Activated gamma-delta T cell (primary cell): ENCODE results near the gene NFKBIA.
"Not testable (repeated sequence)": the region's sequence is repeated elsewhere in the genome, so short reads cannot be mapped to it uniquely, and the experiment has no call there.

Experiments
- DNase-seq: peaks from one replicate; lab custom pipeline; 2025; lab: John Stamatoyannopoulos, UW

Gene NFKBIA

DNA sequence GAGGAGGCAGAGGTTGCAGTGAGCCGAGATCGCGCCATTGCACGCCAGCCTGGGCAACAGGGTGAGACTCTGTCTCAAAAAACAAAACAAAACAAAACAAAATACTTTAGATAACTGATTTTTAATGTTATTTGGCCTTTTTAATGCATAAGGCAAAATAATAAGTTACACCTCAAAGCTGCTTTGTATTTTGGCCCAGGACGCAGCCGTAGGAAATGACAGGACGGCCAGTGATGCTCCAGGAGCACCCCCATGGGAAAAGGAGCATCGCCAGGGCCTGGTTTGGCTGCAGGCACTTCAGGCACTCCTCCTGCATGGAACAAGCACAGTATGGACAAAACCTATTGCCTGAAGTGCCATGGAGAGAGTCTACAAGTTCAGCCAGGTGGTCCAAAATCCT lies 3.5 kb upstream of the NFKBIA start:
- no peak for DNase-seq

DNA sequence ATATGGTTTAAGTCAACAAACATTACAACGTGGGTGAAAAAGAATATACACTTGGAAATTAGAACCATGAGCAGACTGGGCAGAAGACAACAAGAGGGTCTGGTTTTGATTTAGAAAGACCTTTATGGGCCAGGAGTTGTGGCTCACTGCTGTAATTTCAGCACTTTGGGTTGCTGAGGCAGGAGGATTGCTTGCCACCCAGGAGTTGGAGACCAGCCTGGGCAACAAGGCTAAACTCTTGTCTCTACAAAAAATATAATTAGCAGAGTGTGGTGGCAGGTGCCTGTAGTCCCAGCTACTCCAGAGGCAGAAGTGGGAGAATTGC lies 2.7 kb upstream of the NFKBIA start:
- no peak for DNase-seq

DNA sequence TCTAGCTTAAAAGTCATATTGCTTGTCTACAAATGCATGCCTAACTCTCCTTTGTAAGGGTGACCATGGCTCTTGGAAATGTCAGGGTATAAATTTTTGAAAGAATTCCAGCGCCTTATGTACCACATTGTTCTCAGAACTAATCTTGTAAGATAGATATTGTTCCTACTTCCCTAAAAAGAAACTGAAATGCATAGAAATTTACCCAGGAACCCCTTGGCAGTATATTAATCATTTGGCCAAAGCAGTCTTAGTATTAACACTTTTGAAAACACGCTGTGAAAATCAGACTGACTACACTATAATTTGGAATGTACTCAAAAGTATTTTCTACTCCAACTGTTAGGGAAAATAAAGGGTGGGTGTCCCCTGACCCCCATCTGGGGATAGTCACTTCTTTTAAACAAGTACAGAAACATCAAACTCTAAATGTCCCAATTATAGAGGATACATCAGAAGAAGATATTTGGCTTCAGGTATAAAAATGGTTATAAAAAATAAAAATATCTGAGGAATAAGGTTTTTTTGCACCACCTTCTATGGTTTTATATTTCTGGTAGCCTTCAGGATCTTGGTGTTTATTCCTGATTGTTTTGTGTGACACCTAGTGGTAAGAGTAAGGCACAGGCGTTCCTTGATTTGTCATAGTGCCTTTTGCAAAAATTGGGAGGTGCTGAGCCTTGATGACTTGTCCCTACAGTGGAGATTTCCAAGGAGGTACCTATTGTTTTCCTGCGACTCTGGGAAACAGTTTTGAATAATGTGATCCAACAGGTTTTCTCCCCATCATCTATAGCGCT lies 2.2 kb upstream of the NFKBIA start:
- DNase-seq: no peak

DNA sequence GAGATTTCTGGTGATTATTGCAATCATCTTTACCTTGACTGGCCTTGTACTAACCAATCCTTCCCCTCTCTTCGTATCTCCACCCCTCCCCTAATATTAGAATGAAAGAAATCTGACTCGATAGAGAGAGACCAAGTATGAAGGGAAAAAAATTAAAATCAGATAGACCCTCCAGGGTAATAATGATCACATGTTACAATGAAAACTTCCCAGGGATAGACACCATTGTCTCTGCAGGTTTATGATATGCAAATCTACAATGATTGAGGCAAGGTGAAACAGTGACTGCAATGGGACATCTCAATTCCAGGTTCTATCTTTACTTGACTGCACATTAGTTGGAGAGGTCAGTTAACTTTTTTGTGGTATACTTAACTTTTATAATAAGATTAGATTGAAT lies 1.5 kb upstream of the NFKBIA start:
- no peak for DNase-seq

DNA sequence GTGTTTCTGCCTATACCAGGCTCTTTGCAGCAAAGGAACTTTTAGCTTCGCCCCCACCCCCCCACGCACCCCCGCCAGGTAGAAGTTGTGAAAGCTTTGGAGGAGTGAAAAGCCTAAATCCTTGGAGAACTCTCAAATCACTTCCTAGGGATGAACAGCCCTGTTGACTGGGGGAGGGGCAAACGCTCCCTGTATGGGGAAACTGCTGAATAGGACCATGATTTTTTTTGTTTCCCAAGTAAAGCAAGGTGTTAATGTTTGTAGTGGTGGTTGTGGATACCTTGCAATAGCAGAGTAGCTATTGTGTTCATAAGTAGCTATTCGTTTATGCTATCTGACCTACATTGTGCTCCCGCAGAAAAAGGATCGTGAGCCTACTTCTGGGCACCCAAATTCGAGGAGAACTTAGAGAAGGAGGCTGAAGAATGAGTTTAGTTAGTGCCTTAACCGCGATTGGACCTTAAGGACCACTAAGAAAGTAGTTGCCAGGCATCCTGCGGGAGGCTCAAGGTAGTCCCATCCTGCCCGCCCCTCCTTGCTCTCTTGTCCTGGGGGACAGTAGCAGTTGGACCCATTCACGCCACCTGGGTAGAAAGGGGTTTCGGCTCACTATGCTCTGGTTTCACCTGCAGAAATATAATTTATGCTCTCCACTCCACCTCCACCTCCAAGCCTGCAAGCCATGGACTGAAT lies 901 bp upstream of the NFKBIA start:
- no peak for DNase-seq

DNA sequence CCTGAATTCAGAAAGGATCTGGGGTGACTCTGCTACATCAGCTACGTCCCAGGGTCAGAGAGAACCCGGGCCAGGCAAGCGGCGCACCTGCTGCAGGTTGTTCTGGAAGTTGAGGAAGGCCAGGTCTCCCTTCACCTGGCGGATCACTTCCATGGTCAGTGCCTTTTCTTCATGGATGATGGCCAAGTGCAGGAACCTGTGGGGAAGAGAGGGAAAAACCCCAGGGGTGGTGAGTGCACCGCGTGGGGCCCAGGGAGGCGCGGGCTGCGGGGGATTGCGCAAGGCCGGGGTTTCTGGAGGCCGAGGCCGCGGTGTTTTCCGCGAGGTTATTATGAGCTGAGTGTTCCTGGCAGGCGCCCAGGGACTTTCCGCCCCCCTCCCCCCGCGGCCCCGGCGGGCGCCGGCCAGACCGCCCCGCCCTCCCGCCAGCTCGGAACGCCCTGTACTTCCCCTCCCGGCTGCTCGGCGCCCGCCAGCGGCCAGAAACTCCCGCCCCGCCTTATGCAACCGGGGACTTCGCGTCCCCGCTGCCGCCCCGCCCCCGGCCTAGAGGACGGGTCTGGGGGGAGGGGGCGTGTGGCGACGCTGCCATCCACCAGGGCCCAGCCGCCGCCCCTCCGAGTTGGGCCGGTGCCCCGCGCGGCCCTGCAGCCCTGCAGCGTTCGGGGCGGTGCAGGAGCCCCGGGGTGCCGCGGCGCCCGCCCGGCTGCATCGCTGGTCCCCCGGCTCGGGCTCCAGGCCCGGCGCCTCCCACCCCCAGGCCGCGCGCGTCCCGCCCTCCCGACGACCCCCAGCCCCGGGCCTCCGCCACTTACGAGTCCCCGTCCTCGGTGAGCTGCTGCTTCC lies 723 bp downstream of the NFKBIA start:
- peak; percentile 97 for DNase-seq

DNA sequence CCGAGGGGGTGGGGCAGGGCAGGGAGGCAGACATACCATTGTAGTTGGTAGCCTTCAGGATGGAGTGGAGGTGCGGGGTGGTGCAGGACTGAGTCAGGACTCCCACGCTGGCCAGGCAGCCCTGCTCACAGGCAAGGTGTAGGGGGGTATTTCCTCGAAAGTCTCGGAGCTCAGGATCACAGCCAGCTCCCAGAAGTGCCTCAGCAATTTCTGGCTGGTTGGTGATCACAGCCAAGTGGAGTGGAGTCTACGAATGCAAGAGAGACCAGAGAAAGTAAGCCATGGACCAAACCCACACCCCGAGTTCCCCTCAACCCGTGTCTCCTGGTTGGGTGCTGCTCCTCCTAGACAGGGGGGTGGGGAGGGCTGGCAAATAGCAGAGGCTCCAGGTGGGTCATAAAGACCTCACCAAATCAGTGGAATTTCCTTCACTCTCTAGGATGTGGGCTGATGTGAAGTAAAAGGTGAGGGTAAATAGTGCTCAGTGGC lies 1.4 kb downstream of the NFKBIA start:
- no peak for DNase-seq

DNA sequence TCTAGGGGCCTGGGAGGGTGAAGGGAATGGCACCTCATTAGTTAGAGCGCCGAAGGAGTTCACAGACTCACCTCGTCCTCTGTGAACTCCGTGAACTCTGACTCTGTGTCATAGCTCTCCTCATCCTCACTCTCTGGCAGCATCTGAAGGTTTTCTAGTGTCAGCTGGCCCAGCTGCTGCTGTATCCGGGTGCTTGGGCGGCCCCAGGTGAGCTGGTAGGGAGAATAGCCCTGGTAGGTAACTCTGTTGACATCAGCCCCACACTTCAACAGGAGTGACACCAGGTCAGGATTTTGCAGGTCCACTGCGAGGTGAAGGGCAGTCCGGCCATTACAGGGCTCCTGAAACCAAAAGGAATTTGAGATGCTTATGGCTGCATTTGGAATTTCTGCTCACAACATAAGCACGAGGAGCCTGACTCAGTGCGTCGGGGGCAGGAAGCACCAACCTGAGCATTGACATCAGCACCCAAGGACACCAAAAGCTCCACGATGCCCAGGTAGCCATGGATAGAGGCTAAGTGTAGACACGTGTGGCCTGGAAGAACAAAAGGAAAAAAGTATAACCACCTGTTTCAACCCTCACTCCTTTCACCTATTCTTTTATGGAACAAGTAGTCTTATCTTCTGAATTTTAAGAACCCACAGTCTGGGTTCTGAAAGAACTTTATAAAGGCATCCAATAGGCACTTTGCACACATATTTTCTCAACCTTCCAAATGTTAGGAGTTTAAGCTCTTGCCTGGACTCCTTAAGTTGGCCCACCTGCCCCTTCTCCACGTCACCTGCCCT lies 2.0 kb downstream of the NFKBIA start:
- DNase-seq: no peak

DNA sequence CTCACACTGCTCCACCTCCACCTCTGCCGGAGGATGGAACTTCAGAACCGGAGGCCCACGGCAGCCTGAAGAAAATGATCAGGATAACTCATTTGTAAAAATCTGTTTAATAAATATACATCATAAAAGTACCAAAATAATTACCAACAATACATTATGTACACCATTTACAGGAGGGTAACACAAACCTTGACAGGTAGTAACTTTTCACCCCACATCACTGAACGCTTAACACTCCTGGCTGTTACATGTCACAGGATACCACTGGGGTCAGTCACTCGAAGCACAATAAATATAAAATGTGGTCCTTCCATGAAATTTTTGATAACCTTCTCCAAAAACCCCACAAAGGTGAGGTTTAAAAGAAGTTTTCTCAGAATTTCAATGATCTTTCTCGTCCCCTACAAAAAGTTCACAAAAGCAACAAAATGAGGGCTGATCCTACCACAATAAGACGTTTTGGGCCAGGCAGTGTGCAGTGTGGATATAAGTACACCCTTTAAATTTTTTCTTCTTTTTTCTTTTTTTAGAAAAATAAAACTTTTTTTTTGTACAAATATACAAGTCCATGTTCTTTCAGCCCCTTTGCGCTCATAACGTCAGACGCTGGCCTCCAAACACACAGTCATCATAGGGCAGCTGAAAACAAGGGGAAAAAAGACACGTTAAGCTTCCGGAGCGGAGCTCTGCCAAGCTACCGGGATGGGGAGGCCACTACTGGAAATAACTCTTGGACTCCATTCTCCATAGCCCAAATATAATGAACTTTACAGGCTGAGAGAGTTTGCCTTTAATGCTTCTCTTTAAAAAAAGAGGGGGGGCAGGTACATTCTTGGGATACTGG lies 2.9 kb downstream of the NFKBIA start:
- no peak for DNase-seq

DNA sequence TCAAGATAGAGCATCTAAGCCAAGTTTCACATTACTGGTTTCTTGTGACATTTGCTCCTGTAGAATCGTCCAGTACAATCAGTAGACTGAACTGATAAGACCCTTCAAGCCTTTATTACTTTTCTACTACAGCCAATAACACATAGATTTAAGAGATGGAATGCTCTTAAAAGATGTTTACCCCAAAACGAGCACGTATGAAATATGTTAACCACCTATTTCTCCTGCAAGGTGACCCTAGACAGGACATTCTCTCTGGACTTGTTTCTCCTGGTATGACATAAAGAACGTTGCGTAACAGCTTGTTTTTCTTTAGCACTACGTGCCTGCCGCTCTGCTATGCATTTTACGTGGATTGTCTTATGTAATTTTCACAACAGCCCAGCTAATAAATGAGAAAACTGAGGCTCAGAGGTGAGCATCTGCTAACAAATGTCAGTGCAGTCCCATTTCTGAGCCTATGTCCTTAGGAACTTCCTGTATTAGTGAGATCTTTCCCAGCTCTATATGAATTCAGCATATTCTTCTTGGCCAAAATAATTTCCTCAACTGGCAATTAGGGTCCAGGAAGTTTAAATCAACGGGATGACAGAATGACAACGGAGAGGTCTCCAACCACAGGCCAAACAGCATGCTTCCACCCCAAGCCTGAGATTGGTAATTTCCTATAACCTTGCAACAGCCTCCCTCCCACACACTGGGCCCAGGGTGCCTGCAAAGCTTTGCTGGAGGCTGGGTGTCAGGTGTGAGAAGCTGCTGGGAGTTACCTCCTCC lies 3.7 kb downstream of the NFKBIA start:
- no peak for DNase-seq

DNA sequence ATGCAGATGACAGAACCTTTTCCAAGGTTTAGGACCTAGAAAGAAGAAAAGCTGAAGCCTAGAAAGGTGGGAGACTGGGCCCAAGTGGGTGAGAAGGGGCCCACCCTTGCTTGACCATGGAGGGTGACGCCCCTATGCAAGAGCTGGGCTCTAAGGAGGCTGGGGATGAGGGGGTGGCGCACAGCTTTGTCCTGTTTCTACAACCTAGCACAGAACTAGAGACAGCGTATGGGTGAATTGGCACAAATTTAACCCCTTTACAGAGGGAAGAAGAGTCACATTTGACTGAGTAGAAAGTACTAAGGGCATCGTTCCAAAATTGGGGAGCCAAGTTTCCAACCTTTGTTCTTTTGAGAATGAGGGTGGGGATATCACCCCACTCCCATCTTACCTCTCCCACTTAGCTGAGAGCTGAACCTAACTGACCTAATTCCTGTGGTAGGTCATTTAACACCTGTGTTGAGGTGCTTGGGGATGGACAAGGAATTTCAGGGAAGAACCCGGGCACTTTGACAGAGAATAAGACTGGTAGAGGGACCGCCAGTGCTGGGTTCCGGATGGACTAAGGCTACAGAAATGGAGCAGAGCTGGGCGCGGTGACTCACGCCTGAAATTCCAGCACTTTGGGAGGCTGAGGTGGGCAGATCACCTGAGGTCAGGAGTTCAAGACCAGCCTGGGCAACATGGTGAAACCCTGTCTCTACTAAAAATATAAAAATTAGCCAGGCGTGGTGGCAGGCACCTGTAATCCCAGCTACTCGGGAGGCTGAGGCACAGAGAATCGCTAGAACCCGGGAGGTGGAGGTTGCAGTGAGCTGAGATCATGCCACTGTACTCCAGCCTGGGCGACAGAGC lies 5.2 kb downstream of the NFKBIA start:
- DNase-seq: no peak

DNA sequence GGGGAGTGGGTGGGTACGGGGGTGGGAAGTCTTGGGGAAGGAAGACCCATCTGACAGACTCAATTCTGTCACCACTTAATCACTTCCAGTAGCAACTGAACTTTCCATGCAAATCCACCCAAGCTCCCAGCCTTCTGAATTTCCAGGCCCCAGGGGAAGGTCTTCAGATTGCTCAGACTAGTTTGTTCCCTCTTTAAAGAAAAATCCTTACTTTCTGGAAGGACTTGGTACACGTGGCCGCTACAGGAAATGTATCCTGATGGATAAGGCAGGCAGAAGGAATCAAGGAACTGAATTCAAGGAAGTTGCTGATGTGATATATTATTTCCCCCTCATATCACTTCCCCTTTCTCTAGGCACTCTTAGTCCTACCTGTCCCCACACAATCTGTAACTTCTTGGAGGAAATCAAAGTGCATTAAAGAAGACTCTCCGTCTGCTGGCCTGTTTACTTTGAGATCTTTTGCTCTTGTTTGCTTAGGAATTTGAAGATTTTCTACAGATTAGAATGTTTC lies 6.4 kb downstream of the NFKBIA start:
- DNase-seq: no peak

DNA sequence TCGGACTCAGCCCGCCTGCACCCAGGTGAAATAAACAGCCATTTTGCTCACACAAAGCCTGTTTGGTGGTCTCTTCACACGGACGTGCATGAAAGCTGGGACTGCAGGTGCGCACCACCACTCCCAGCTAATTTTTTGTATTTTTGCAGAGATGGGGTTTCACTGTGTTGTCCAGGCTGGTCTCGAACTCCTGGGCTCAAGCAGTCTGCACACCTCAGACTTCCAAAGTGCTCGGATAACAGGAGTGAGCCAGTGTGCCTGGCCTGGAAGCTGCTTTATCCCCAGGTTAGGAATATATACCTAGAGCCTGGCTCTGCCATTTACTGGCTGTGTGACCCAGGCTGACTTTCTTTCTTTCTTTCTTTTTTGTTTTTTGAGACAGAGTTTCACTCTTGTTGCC lies 7.9 kb downstream of the NFKBIA start:
- DNase-seq: not testable (repeated sequence)

DNA sequence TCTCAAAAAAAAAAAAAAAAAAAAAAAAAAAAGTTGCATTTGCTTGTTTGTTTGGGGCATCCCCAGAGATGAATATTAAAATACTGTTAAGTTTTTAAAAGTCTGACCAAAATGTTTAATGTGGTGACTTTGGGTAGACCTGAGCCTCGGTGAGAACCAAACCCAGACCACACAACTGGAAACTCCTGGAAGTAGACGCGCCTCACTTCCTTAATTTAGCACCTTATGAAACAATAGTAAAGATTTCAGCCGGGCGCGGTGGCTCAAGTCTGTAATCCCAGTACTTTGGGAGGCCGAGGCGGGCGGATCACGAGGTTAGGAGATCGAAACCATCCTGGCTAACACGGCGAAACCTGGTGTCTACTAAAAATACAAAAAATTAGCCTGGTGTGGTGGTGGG lies 9.3 kb downstream of the NFKBIA start:
- DNase-seq: no peak

DNA sequence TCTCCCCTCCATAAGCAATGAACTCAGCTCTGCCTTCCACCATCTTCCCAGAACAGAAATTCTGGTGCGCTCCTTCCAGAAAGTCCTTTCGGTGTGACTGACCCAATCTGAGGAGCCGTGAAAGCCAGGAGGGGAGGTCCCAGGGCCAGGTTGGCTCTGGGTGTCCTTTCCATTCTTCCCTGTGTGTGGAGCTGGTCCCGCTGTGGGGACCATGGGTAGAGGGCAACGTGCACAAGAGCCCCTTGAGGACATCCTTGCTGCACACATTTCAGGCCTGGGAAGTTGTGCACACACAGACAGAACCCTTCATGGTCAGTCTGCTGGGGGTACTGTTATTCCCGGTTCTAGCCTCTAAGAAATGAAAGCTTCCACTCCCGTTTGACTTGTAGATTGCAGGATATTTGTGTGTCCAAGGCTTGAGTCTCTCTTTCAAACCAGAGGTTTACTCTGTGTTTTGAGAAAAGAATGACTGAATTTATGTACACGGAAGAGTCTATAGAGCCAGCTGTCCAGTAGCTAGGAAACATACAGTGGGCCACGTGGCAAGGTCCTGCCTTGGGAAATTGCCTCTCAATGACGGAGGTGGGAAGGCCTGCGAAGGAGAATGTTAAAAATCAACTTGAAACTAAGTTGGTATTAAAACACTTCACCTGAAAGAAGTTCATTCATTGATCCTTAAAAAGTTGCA lies 10.1 kb downstream of the NFKBIA start:
- DNase-seq: no peak

DNA sequence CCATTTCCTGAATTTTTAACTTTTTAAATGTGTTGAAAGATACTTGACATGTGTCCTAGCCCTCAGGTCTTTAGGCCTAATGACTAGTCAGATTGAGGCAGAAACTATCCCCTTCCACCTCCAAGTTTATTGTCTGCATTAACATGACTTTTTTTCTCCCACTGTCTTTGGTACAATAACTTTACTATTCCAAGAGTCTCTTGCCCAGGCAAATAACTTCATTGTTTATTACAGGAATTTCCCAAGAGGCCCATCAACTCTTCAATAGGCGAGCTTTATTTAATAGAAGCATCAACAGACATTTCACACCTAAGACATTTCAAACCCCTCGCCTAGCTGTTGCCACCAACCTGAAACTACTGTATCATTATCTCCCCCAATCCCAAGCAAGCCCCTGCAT lies 10.7 kb downstream of the NFKBIA start:
- DNase-seq: no peak

DNA sequence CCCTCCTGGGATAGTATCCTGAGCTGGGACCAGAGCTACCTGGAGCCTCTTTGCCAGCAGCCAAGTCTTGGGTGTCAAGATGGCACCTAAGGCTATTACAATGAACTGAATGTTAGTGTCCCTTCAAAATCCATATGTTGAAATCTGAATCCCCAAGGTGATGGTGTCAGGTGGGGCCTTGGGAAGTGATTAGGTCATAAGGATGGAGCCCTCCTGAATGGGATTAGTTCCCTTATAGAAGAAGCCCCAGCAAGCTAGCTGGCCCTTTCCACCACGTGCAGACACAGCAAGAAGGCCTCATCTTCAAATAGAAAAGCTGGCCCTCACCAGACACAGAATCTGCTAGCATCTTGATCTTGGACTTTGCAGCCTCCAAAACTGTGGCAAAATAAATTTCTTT lies 12.4 kb downstream of the NFKBIA start:
- DNase-seq: no peak

DNA sequence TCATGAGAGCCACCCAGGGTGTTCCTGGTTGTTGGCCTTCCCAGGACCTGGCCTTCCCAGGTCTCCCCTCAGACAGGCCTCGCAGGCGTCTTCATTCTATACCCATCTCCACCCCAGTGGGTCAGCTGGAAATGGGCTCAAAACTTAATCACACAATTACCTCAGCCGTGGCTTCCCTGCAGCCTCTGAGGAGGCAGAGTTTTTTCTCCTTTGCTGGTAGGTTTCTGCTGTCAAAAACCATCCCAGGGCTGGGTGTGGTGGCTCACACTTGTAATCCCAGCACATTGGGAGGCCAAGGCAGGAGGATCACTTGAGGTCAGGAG lies 13.2 kb downstream of the NFKBIA start:
- DNase-seq: no peak
